Uterus (tissue), 4 donors: ENCODE results near the gene TMEM120B. TPM values are rescaled to one million over a fixed set of nuclear protein-coding genes. Genes with fewer than 3 reads are reported as not detected.

Experiments used
- DNase-seq, 2 donors: peaks; one replicate each; pipeline ENCODE4 v3.0.0-alpha.2; 2019 to 2020
- H3K27ac ChIP-seq, 2 donors: fragments of 200-600 bp; sonication (generic); 1 replicate in 1 of 2; 2 replicates in 1 of 2; pipeline ENCODE4 v1.5.1; 2016 to 2018
- H3K27me3 ChIP-seq, 2 donors: fragments of 200-600 bp; sonication (generic); one replicate each; pipeline ENCODE4 v1.5.1; 2018 to 2019; ENCODE audit warnings: control low read depth in 1 of 2
- H3K36me3 ChIP-seq, 2 donors: fragments of 200-600 bp; sonication (generic); one replicate each; pipeline ENCODE4 v1.5.1; 2019; ENCODE audit warnings: control low read depth in 1 of 2
- H3K4me1 ChIP-seq, 2 donors: fragments of 200-600 bp; sonication (generic); one replicate each; pipeline ENCODE4 v1.5.1; 2018 to 2019; ENCODE audit warnings: control low read depth in 1 of 2
- H3K4me3 ChIP-seq, 2 donors: fragments of 200-600 bp; sonication (generic); 1 replicate in 1 of 2; 2 replicates in 1 of 2; pipeline ENCODE4 v1.5.1; 2018 to 2019; ENCODE audit warnings: mild to moderate bottlenecking in 1 of 2
- H3K9me3 ChIP-seq, 2 donors: fragments of 200-600 bp; sonication (generic); one replicate each; pipeline ENCODE4 v1.5.1; 2019; ENCODE audit warnings: control low read depth in 1 of 2
- POLR2A ChIP-seq, 2 donors: fragments of 450-650 bp; IDR thresholded peaks; one replicate each; pipeline ENCODE4 v1.6.1; 2016; ENCODE audit warnings: antibody characterized with exemption in 2 of 2, mild to moderate bottlenecking in 1 of 2, moderate library complexity in 1 of 2
- intact Hi-C: fragments of 100-400 bp; cut with DNase I; formaldehyde crosslinking; loops from one replicate; pipeline ENCODE4 v1.15.1; 2023; ENCODE audit warnings: low total_unique reads
- total RNA-seq, 4 donors: library from RNA; depleted of rRNA in 3 of 4; stranded (reverse); fragments of >200 nt in 3 of 4; gene quantifications; one replicate each; pipeline versions ENCODE4 v1.1.0 to v1.2.4, GENCODE V29; 2014 to 2023
- TF ChIP-seq, protein P1 (sequence below), 4 experiments: fragments of 200-600 bp in 2 of 4; fragments of 450-650 bp in 2 of 4; sonication (generic) in 2 of 4; IDR thresholded peaks; one replicate each; pipeline ENCODE4 v1.5.1; 2016 to 2019; ENCODE audit warnings: antibody characterized with exemption in 4 of 4, mild to moderate bottlenecking in 2 of 4, moderate library complexity in 1 of 4
- donor health status: DM: yes; HTN: yes; CAD: no.

TMEM120B gene
- total RNA-seq, 4 donors from 2014 or later: 1.0 to 35.2 (median 19.6) TPM

DNA sequence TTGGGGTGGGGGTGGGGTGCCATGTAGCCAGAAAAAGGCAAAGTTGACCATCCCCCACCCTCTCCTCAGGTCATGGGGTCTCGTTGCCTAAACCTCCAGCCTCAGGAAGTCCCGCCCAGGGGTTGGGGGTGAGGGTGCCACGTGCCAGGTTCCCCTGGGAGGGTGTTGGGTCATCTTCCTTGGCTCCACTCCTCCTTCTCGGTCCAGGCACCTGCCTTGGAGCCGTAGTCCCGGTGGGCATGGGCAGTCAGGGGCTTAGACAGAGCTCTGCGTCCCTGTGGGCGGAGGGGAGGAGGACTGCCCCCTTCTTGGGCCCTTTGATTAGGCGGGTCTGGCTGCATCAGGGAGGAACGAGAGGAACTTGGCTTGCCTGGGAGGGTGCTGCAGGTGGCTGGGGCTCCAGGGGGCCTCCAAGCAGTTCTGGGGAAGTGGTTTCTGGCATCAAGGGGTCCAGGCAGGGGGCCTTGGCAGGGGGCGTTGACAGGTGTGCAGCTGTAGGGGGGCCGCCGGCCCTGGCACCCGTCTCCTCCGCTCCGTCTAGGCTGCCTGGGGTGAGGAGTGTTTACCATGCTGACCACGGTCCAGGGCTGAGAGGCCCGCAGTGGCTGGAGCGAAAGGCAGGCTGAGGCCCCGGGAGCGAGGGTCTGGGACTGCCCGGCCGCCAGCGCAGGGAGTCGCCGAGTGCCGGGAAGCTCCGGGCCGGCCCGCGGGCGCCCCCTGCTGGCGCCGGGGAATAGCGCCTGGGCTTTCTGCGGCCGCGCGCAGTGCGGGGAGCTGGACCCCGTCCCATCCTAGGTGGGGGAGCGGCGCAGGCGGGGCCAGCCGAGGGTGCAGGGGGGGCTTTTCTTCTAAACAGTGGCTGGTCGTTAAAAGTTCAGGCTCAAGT is 99.1 kb downstream of the TMEM120B start:
- intact Hi-C loops: loop anchor here (1.0 kb wide), 1 partner anchor 16 kb away; no protein-coding TSS in a partner anchor

DNA sequence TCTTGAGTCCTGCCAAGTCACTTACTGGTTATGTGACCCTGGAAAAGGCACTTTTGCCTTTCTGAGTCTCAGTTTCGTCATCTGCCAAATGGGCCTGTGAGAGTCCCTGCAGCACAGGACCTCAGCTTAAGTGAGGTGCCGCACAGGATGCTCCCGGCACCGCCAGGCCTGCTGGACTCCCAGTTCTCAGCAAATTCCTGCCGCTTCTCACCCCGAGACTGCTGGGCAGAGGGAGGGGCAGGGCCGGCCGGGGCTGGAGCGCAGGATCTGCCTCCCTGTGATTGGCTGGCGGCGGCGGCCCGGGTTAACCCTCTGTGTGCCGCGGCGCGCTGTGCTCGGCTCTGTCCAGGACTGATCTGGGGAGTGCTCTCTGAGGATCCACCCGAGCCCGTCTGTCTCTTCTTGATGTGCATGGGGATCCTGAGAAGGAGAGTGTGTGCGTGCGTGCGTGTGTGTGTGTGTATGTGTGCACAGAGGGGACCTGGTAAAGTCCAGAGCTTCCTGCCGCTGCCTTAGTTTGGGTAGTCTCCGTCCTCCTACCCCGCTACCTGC is 99.8 kb downstream of the TMEM120B start:
- Histone ChIP-seq H3K4me1 (peaks cover 9 to 26% of the 10 kb centered on the region in 2 donors), H3K4me3 (peak overlapping the region; percentile 43 to 63), H3K27ac (peak overlapping the region; percentile 78 to 86), H3K27me3 (no peaks in the 10 kb centered on the region), H3K36me3 (no peaks in the 10 kb centered on the region), H3K9me3 (no peaks in the 10 kb centered on the region)
- no peak for TF ChIP-seq POLR2A (IDR thresholded peaks at IDR 0.05)
- TF ChIP-seq, protein P1, sequence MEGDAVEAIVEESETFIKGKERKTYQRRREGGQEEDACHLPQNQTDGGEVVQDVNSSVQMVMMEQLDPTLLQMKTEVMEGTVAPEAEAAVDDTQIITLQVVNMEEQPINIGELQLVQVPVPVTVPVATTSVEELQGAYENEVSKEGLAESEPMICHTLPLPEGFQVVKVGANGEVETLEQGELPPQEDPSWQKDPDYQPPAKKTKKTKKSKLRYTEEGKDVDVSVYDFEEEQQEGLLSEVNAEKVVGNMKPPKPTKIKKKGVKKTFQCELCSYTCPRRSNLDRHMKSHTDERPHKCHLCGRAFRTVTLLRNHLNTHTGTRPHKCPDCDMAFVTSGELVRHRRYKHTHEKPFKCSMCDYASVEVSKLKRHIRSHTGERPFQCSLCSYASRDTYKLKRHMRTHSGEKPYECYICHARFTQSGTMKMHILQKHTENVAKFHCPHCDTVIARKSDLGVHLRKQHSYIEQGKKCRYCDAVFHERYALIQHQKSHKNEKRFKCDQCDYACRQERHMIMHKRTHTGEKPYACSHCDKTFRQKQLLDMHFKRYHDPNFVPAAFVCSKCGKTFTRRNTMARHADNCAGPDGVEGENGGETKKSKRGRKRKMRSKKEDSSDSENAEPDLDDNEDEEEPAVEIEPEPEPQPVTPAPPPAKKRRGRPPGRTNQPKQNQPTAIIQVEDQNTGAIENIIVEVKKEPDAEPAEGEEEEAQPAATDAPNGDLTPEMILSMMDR (IDR thresholded peaks at IDR 0.05): peak in 1 of 4 experiments; percentile 27
- DNase-seq: peak; percentile 58 to 71
- intact Hi-C loops: loop anchor here (1.0 kb wide), 1 partner anchor 17 kb away; no protein-coding TSS in a partner anchor

More for the DNA sequence above, 99.1 kb downstream of the TMEM120B start:
- DNase-seq: peak; percentile 69 to 80
- TF ChIP-seq, protein P1 (IDR thresholded peaks at IDR 0.05): peak; percentile 95 to 100 (median 97)
- peak in 1 of 2 donors; percentile 22 for TF ChIP-seq POLR2A (IDR thresholded peaks at IDR 0.05)
- Histone ChIP-seq H3K4me1 (peaks cover 9 to 31% of the 10 kb centered on the region in 2 donors), H3K27ac (peak overlapping the region; percentile 78 to 86), H3K27me3 (no peaks in the 10 kb centered on the region), H3K9me3 (no peaks in the 10 kb centered on the region), H3K36me3 (no peaks in the 10 kb centered on the region), H3K4me3 (peak overlapping the region; percentile 43 to 63)

DNA sequence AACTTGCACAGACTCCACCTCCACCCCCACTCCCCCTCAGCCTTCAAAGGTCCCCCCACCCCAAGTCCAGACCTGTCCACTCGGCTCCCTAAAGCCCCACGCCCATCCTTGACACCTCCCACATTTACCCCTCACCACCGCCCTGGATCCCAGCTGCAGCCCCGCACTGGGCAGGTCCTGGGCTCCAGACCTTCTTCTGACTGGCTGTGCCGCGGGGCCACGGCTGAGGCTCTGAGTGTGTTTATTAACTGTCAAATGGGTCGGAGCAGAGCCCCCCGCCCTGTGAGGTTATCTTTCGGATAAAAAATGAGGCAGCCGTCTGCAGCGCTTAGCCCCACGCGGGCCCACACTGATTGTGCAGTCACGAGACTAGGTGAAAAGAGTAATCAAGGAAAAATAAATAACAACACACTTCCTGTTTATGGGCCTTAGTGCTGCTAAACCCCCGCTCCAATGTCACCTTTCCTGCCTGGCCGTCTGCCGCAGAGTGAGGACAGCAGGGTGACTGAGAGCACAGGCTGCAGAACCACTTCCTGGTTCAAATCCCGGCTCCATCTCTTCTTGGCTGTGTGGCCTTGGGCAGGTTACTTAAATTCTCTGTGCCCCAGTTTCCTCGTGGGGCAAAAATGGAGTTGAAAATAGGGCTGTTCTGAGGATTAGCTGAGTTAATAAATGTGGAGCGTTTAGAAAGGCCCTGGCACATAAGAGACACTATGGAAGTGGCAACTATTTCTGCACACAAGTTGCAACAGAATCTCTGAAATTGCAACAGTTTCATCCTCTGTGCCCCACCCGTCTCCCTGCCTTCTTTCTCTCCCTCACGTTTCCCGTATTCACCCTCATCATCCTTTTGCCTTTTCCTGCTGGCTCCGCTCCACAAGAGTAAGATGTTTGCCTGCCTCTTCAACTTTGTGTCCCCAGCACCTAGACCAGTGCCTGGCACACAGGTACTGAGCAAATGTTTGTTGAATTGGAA is 100.7 kb downstream of the TMEM120B start:
- no peaks in the 10 kb centered on the region for H3K9me3 ChIP-seq
- no peaks in the 10 kb centered on the region for H3K27me3 ChIP-seq
- DNase-seq: no peak
- peaks cover 9 to 26% of the 10 kb centered on the region in 2 donors for H3K4me1 ChIP-seq
- TF ChIP-seq, protein P1 (IDR thresholded peaks at IDR 0.05): no peak
- TF ChIP-seq POLR2A (IDR thresholded peaks at IDR 0.05): no peak
- intact Hi-C loops: loop anchor here (1.0 kb wide), 1 partner anchor 18 kb away; no protein-coding TSS in a partner anchor
- H3K36me3 ChIP-seq: no peaks in the 10 kb centered on the region
- peak overlapping the region in 1 of 2 donors; percentile 86 for H3K27ac ChIP-seq
- peak overlapping the region; percentile 43 to 63 for H3K4me3 ChIP-seq

DNA sequence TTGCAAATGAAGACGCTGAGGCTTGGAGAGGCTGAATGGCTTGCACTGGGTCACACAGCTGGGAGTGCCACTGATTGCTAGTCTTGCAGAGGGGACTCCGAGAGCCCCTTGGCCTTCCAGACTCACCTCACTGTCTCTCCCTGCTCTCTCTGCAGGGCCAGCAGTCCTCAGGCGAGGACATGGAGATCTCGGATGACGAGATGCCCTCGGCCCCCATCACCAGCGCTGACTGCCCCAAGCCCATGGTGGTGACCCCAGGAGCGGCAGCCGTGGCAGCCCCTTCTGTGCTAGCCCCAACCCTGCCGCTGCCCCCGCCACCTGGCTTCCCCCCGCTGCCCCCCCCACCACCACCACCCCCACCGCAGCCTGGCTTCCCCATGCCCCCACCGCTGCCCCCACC is 101.4 kb downstream of the TMEM120B start:
- no peak for TF ChIP-seq POLR2A (IDR thresholded peaks at IDR 0.05)
- TF ChIP-seq, protein P1 (IDR thresholded peaks at IDR 0.05): no peak
- H3K27ac ChIP-seq: no peak overlapping the region
- intact Hi-C loops: no loop called here
- peaks cover 9 to 26% of the 10 kb centered on the region in 2 donors for H3K4me1 ChIP-seq
- H3K36me3 ChIP-seq: no peaks in the 10 kb centered on the region
- no peak for DNase-seq
- H3K27me3 ChIP-seq: no peaks in the 10 kb centered on the region
- no peaks in the 10 kb centered on the region for H3K9me3 ChIP-seq
- no peak overlapping the region for H3K4me3 ChIP-seq
